ENCODE results near the gene MS4A2. TPM values are rescaled to one million over a fixed set of nuclear protein-coding genes. Genes with fewer than 3 reads are reported as not detected.
"Not testable (repeated sequence)": the region's sequence is repeated elsewhere in the genome, so short reads cannot be mapped to it uniquely, and the experiment has no call there.

MS4A2 gene
- not detected in 2 replicates for total RNA-seq (2014; rRNA removed; shearing (Covaris generic))

DNA sequence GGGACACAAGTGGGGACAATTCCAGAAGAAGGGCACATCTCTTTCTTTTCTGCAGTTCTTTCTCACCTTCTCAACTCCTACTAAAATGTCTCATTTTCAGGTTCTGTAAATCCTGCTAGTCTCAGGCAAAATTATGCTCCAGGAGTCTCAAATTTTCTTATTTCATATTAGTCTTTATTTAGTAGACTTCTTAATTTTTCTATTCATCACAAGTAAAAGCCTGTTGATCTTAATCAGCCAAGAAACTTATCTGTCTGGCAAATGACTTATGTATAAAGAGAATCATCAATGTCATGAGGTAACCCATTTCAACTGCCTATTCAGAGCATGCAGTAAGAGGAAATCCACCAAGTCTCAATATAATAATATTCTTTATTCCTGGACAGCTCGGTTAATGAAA is at the start of gene MS4A2:
MS4A2 (plus strand) TSS at position 301 of the 400 bp plus-strand sequence. CDS start 102 bp downstream, outside the sequence.
- in situ Hi-C loops (cut with HindIII; ENCODE audit: low sequenced_read_pairs) = no loop called here
- DNase-seq (ENCODE audit: low spot score) = no peak

DNA sequence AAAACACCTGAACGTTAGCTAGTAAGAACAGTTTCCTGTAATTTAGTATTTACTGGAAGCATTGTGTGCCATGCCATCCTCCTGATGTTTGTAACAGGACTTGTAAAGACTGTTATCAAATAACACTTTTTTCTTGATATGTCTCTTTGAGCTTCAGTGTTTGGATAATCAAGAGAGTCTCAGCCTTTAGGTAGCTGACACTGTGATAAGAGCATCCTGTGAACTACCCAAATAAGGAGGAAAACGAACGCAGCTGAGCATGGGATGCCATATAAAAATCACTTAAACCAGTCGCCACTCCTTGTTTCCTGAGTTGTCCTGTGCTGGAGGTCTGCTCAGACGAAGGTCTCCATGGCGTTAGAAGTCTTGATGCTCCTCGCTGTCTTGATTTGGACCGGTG is 48.4 kb upstream of the MS4A2 start, which contains the start of gene OOSP2:
OOSP2 (plus strand) TSS at position 301 of the 400 bp plus-strand sequence; CDS start at position 352, 51 bp downstream.
- in situ Hi-C loops (cut with HindIII; ENCODE audit: low sequenced_read_pairs) = no loop called here
- no peak for DNase-seq (ENCODE audit: low spot score)

GRCh38 chr11:60050422-60050821 is 38.0 kb upstream of the MS4A2 start:
- in situ Hi-C loops (cut with HindIII; ENCODE audit: low sequenced_read_pairs); DNase-seq (ENCODE audit: low spot score): not testable (repeated sequence)

DNA sequence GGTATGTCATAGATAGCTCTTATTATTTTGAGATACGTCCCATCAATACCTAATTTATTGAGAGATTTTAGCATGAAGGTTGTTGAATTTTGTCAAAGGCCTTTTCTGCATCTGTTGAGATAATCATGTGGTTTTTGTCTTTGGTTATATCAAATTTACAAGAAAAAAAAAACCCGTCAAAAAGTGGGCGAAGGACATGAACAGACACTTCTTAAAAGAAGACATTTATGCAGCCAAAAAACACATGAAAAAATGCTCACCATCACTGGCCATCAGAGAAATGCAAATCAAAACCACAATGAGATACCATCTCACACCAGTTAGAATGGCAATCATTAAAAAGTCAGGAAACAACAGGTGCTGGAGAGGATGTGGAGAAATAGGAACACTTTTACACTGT is 37.6 kb upstream of the MS4A2 start:
- DNase-seq (ENCODE audit: low spot score); in situ Hi-C loops (cut with HindIII; ENCODE audit: low sequenced_read_pairs): not testable (repeated sequence)

DNA sequence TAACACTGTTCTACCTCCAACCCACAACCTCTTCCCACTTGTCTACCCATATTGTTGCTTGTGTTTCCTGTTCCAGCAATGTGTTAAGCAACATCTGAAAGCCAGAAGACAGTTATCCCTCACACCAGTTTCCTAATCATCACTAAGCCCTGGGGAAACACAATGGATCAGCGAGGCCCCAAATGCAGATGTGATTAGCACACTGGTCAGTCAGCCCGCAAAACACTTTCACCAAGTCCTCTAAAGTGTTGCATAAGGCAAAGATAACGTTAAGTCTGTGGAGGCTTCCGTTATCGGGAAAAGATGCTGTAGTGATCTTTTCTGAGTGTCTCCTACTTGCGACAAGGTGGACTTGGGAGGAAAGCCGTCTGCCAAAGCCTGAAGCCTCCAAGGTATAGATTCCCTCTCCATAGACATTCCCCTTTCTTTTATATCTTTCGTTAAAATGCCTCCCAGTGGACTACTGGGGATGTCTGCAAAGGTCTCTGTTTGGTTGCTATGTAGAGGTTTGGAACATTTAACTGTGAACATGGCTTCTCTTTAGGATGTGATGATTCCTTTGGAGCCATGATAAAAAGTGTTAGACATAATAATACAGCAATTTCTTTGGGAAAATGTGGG is 32.0 kb upstream of the MS4A2 start, which contains the start of gene MS4A3:
MS4A3 (plus strand) TSS at position 317 of the 621 bp plus-strand sequence. CDS start 4,496 bp downstream, outside the sequence.
- in situ Hi-C loops (cut with HindIII; ENCODE audit: low sequenced_read_pairs) = no loop called here
- DNase-seq (ENCODE audit: low spot score) = no peak

DNA sequence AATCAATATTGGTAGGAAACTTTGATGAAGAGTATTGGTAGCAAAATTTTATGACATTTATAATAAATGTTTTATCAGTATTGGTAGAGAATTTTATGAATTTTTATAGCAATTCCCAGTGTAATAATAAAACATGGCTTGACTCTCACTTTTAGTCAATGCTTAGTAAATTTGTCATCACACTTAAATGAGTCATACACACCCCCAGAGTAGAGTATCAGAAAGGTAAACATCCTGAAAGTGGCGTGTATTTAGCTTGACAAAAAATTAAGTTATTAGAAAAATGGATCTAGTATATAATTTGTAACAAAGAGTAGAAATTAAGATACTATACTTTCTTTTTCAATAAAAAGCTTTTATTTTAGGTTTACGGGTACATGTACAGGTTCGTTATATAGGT is 29.4 kb upstream of the MS4A2 start:
- in situ Hi-C loops (cut with HindIII; ENCODE audit: low sequenced_read_pairs) = no loop called here

GRCh38 chr11:60059521-60060240 is 28.8 kb upstream of the MS4A2 start:
- in situ Hi-C loops (cut with HindIII; ENCODE audit: low sequenced_read_pairs) = no loop called here
- DNase-seq (ENCODE audit: low spot score) = no peak

More for the DNA sequence above, 29.4 kb upstream of the MS4A2 start:
- no peak for DNase-seq (ENCODE audit: low spot score)

DNA sequence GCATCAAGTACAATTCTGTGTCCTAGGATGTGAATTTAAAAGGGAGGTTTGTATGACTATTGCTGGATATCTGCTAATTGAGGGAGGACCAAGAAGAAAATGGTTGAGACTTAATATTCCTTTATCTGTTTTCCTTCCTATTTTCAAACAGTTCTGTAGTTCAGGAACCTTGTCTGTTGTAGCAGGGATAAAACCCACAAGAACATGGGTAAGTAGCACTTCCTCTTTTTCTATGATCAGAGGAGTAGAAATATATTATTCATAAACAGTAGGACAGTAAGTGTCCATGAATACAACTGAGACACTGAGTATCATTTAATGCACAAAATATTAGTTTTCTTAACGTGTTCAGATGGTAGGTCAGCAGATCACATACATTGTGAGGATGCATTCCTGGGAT is 24.4 kb upstream of the MS4A2 start:
- no peak for DNase-seq (ENCODE audit: low spot score)
- in situ Hi-C loops (cut with HindIII; ENCODE audit: low sequenced_read_pairs) = no loop called here

DNA sequence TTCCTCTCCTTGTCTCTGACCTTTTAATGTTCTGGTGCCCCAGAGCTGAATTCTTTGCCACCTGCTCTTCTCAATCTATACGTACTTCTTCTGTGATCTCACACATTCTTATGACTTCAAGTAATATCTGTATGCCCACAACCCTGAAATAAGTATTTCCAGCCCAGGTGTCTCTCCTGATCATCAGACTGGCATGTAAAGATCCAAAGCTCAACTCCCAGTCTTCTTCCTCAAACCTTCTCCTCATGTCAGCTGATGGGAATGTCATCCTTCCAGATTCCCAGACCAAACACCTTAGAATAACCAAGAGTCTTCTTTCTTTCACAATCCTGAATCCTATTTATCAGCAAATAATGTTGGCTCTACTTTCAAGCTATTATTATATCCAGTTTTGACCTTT is 22.7 kb upstream of the MS4A2 start:
- DNase-seq (ENCODE audit: low spot score) = no peak
- in situ Hi-C loops (cut with HindIII; ENCODE audit: low sequenced_read_pairs) = no loop called here

GRCh38 chr11:60069450-60069849 is 19.0 kb upstream of the MS4A2 start:
- no peak for DNase-seq (ENCODE audit: low spot score)
- in situ Hi-C loops (cut with HindIII; ENCODE audit: low sequenced_read_pairs) = no loop called here

DNA sequence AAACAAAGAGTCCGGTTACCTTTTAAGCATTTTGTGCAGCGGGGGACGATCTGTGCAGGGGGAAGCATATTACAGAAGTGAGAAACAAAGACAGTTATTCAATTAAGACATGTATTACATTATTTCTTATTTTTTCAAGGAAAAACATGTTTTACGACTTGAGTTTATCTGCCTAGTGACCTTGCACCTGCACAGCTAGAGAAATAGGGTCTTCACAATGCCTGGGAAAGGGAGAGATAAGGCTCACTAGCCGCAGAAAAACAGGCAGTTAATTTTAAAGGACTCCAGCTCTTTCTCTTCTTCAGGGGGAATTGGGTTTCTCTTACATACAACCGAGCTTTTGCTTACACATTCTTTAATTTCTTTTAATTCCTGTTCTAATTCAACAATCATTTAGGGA is 16.8 kb upstream of the MS4A2 start:
- in situ Hi-C loops (cut with HindIII; ENCODE audit: low sequenced_read_pairs); DNase-seq (ENCODE audit: low spot score): not testable (repeated sequence)

- no peak for DNase-seq (ENCODE audit: low spot score)
- in situ Hi-C loops (cut with HindIII; ENCODE audit: low sequenced_read_pairs) = no loop called here
Measured at GRCh38 chr11:60077216-60077817, 11.1 kb upstream of the MS4A2 start.

- in situ Hi-C loops (cut with HindIII; ENCODE audit: low sequenced_read_pairs) = no loop called here
- no peak for DNase-seq (ENCODE audit: low spot score)
Measured at GRCh38 chr11:60077981-60078380, 10.5 kb upstream of the MS4A2 start.

DNA sequence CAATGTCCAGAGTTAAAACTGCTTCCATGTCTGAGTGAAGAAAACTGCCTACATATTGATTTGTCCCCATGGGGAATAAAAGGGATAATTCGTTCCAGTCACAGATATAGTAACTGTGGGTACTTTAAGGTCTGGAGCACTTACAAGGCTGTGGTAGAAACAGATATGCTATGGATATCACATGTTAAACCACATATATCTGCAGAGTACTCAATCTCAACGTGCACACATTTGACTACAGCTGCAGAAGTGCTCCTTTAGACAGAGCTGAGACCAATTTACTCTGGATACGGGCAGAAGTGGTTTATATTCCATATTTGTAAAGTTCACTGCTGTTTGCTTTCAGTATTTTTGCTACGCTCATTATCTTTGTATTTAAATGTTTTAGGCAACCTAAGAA is 9.7 kb upstream of the MS4A2 start:
- in situ Hi-C loops (cut with HindIII; ENCODE audit: low sequenced_read_pairs) = no loop called here
- DNase-seq (ENCODE audit: low spot score) = no peak

DNA sequence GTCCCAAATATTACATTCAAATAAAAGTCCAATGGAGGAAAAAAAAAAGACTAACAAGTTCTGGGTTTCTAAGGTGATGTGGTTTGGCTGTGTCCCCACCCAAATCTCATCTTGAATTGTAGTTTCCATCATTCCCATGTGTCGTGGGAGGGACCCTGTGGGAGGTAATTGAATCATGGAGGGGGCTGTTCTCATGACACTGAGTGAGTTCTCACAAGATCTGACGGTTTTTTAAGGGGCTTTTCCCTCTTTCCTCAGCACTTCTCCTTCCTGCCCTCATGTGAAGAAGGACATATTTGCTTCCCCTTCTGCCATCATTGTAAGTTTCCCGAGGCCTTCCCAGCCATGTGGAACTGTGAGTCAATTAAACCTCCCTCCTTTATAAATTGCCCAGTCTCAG is 7.9 kb upstream of the MS4A2 start:
- no peak for DNase-seq (ENCODE audit: low spot score)
- in situ Hi-C loops (cut with HindIII; ENCODE audit: low sequenced_read_pairs) = no loop called here

- in situ Hi-C loops (cut with HindIII; ENCODE audit: low sequenced_read_pairs) = no loop called here
Measured at GRCh38 chr11:60084631-60085273, 3.7 kb upstream of the MS4A2 start.

GRCh38 chr11:60085909-60086308 is 2.6 kb upstream of the MS4A2 start:
- DNase-seq (ENCODE audit: low spot score) = no peak
- in situ Hi-C loops (cut with HindIII; ENCODE audit: low sequenced_read_pairs) = no loop called here

More at GRCh38 chr11:60084631-60085273, 3.7 kb upstream of the MS4A2 start:
- DNase-seq (ENCODE audit: low spot score) = no peak

DNA sequence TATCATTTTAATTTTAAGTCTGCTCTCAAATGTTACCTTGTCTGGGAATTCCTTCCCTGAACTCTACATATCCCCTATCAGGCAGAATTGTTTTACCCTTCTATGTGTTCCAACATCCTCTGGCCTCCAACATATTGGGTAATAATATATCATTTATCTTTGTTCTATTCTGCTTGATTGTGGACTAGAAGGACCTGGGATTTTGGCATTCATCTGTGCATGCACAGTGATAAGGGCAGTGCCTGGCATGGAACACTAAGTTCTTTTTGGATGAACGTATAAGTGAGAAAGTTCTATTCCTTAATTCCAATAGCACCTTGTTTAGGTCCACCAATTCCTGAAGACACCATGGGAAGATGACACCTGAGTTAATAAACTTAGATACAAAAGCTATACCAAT is 1.2 kb upstream of the MS4A2 start:
- DNase-seq (ENCODE audit: low spot score) = no peak
- in situ Hi-C loops (cut with HindIII; ENCODE audit: low sequenced_read_pairs) = no loop called here

- in situ Hi-C loops (cut with HindIII; ENCODE audit: low sequenced_read_pairs) = no loop called here
- DNase-seq (ENCODE audit: low spot score) = no peak
Measured at GRCh38 chr11:60095477-60096120, 7.1 kb downstream of the MS4A2 start.

Data from G401 (cell line).